Activated naive CD4-positive, alpha-beta T cell treated with anti-CD3 and anti-CD28 coated beads, Interleukin-2, amount 10 ng/mL, durations not matched to agents 7 days and 5 days (primary cell): ENCODE measurements around the gene SLC9A1.
A peak's percentile ranks its signal among the peaks of the same experiment; 100 is the strongest.

Experiments used
- CTCF ChIA-PET: fragments of 350-600 bp; sonication (Branson Sonifier 250); formaldehyde crosslinking; loops from one replicate; lab custom pipeline; 2021; ENCODE audit warnings: antibody characterized with exemption; lab: Charles Lee
- DNase-seq: peaks from one replicate; pipeline ENCODE4 v3.0.0-alpha.2; 2020
- H3K27ac Mint-ChIP-seq: one replicate; pipeline ENCODE4 v1.8.0; 2021; ENCODE audit warnings: mild to moderate bottlenecking, moderate library complexity, mixed read lengths
- H3K27me3 Mint-ChIP-seq: one replicate; pipeline ENCODE4 v1.8.0; 2021; ENCODE audit warnings: mild to moderate bottlenecking, mixed read lengths
- H3K36me3 Mint-ChIP-seq: one replicate; pipeline ENCODE4 v1.8.0; 2021; ENCODE audit warnings: mixed read lengths
- H3K4me1 Mint-ChIP-seq: one replicate; pipeline ENCODE4 v1.8.0; 2021; ENCODE audit warnings: mixed read lengths
- H3K4me3 Mint-ChIP-seq: one replicate; pipeline ENCODE4 v1.8.0; 2021; ENCODE audit warnings: mild to moderate bottlenecking, moderate library complexity, mixed read lengths
- H3K9me3 Mint-ChIP-seq: one replicate; pipeline ENCODE4 v1.8.0; 2021; ENCODE audit warnings: mixed read lengths

SLC9A1 gene

DNA sequence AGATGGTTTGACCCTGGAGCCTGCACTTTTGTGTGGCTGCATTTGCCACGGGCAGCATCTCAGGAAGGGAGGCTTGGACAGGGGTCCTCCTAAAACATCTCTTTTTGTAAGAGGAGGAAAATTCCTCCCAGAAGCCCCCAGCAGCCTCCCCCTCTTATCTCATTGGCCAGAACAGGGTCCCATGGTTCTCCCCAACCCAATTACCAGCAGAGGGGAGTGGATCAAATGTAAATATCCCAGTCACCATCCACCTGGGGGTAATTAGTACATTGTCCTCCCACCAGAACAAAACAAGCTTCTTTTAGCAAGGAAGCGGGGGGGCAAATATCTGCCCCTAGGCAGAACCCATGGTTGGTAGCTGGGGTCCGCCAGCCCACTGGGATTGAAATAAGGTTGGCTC is 97.5 kb downstream of the SLC9A1 start:
- DNase-seq: no peak
- Mint-ChIP-seq H3K36me3 (no peaks in the 10 kb centered on the region), H3K4me3 (no peak overlapping the region), H3K27ac (no peak overlapping the region), H3K4me1 (no peaks in the 10 kb centered on the region), H3K27me3 (peaks cover 21% of the 10 kb centered on the region), H3K9me3 (no peaks in the 10 kb centered on the region)
- CTCF ChIA-PET: interaction anchor here (0.8 to 1.6 kb wide), 2 partner anchors 11 to 13 kb away, joined by 4 to 9 read pairs; no protein-coding TSS in a partner anchor

DNA sequence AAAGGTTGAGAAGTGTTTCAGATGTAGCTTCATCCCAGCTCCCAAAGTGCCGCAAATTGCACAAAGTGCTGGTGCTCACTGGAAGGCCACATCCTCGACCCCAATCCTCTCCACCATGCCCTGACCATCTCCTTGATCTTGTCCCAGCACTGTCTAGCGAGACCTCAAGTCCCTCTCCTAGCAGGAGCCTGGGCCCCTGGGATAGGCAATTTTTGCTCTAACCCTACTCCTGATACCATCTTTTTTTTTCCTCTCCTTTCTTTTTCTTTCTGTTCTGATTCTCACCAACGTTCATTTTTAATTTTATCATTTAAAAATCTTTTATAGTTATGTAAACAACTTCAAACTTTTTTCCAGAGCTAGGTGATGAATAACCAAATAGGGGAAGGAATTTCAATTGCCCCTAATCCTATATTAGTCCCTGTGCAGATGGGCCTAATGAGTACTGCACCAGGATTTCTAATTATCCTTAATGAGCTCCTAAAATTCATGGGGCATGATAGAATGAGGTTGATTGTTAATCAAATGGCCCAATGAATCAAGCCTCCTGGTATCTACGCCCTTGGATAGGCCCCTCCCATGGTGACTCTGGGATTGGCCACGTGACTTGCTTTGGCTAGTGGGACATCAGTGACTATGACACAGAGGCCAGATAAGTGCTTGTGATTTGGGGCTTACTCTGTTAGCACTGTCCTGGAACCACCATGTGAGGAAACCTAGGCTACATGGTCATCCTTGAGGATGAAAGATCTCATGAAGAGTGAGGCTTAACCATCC is 100.8 kb downstream of the SLC9A1 start:
- Mint-ChIP-seq H3K9me3 (no peaks in the 10 kb centered on the region), H3K27ac (no peak overlapping the region), H3K4me1 (no peaks in the 10 kb centered on the region), H3K36me3 (no peaks in the 10 kb centered on the region), H3K27me3 (peaks cover 16% of the 10 kb centered on the region), H3K4me3 (no peak overlapping the region)
- CTCF ChIA-PET: interaction anchor here (0.9 to 4.8 kb wide), 2 partner anchors 9 to 39 kb away, joined by 3 to 32 read pairs; no protein-coding TSS in a partner anchor
- no peak for DNase-seq

DNA sequence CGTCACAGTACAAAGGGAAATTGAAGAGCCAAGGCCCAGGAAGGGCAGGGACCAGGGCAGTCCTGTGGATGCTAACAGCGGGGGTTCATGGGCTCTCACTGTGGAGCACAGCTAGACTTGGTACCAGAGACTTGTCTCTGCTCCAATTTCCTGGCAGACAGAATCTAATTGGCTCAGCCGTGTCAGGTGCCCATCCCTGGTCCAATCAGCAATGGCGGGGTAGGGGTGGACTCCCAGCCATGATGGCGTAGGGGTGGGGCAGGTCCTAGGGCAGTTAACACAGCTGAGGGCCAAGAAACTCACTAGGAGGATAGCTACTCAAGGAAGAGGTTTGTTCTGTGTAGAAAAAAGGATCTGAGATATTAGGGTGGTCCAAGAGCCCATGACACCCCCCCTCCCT is 102.4 kb downstream of the SLC9A1 start:
- DNase-seq: no peak
- Mint-ChIP-seq H3K27ac (no peak overlapping the region), H3K4me1 (no peaks in the 10 kb centered on the region), H3K36me3 (no peaks in the 10 kb centered on the region), H3K4me3 (no peak overlapping the region), H3K9me3 (no peaks in the 10 kb centered on the region), H3K27me3 (no peaks in the 10 kb centered on the region)
- CTCF ChIA-PET: interaction anchor here (4.8 kb wide), 1 partner anchor 8 kb away, joined by 32 read pairs; no protein-coding TSS in a partner anchor

DNA sequence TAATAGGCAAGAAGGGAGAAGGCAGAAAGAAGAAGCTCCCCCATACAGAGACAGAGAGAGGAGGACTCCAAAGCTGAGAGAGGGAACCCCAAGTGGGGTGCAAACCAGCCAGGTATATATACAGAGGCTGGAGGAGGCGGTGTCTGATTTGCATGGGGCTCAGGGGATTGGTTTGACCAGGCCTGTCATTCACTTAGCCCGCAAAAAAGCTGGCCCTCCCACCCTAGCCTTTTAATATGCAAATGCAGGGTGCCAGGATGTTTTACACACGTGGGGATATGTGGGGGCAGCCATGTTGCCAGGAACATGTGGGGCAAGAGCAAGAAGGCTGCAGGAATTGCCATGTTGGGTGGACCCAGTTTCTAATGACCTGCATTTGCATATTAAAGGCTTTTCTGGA is 105.3 kb downstream of the SLC9A1 start:
- no peaks in the 10 kb centered on the region for H3K27me3 Mint-ChIP-seq

DNA sequence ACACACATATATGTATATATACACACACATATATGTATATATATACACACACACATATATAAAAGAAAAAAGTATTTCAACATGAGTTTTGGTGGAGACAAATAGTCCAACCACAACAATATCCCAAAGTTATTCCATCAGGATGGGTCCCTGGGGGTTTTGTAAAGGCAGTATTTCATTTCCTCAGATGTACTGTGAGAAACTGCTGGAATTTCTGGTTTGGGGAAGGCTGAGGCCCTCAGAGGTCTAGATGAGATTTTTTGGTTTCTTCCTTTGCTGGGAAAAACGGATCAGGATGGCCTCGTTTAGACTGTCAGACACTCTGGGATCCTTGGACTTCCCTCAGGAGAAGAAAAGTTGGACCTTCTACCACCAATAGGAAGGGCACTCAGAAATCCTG is 105.8 kb downstream of the SLC9A1 start:
- H3K36me3 Mint-ChIP-seq: no peaks in the 10 kb centered on the region
- peaks cover 22% of the 10 kb centered on the region for H3K4me1 Mint-ChIP-seq
- DNase-seq: no peak
- no peak overlapping the region for H3K4me3 Mint-ChIP-seq
- no peak overlapping the region for H3K27ac Mint-ChIP-seq
- H3K27me3 Mint-ChIP-seq: no peaks in the 10 kb centered on the region
- H3K9me3 Mint-ChIP-seq: no peaks in the 10 kb centered on the region
- CTCF ChIA-PET: interaction anchor here (10.6 kb wide), 1 partner anchor 48 kb away, joined by 367 read pairs; no protein-coding TSS in a partner anchor

More for the DNA sequence above, 105.3 kb downstream of the SLC9A1 start:
- CTCF ChIA-PET: no interaction called here
- Mint-ChIP-seq H3K27ac (no peak overlapping the region), H3K36me3 (no peaks in the 10 kb centered on the region), H3K9me3 (no peaks in the 10 kb centered on the region), H3K4me1 (peaks cover 18% of the 10 kb centered on the region), H3K4me3 (no peak overlapping the region)
- DNase-seq: peak; percentile 26
